ENCODE measurements around the gene UQCR10. TPM values are rescaled to one million over a fixed set of nuclear protein-coding genes. Genes with fewer than 3 reads are reported as not detected.

UQCR10 gene
- total RNA-seq, 1 experiment from 2014 or later: 147 TPM

- Histone ChIP-seq H3K9me3 (no peaks in the 10 kb centered on the region), H3K27me3 (replicated peaks; ENCODE audit: control insufficient read depth, insufficient read depth, low read length) (no peaks in the 10 kb centered on the region), H3K4me1 (no peaks in the 10 kb centered on the region), H3K36me3 (ENCODE audit: control insufficient read depth, insufficient read depth, low read length) (no peaks in the 10 kb centered on the region), H3K4me3 (ENCODE audit: low read depth, low read length) (no peak overlapping the region)
- intact Hi-C loops (cut with micrococcal nuclease; ENCODE audit: unreplicated experiment): loop anchor here (5.0 kb wide), 1 partner anchor 42 kb away; the partner anchor contains the start of genes UQCR10 and ZMAT5
- no peak overlapping the region for H3K4me3 Mint-ChIP-seq (ENCODE audit: unreplicated experiment)
- no peaks in the 10 kb centered on the region for H3K9me3 Mint-ChIP-seq (ENCODE audit: unreplicated experiment)
- peaks cover 4% of the 10 kb centered on the region for H3K27me3 Mint-ChIP-seq (ENCODE audit: insufficient read depth, unreplicated experiment)
- ChIA-PET POLR2A (no interaction called here), CTCF (no interaction called here)
- no peak for DNase-seq
- no peak overlapping the region for H3K27ac Mint-ChIP-seq (ENCODE audit: unreplicated experiment)
- no peaks in the 10 kb centered on the region for H3K36me3 Mint-ChIP-seq (ENCODE audit: insufficient read depth, unreplicated experiment)
- no TSS peak for BruUV-seq (replicated peaks)
- TF ChIP-seq CTCF (IDR thresholded peaks at IDR 0.05; ENCODE audit: insufficient read depth in 1 of 2, low read depth in 1 of 2, low read length in 1 of 2, severe bottlenecking in 1 of 2, unreplicated experiment in 1 of 2): no peak
- H3K4me1 Mint-ChIP-seq (ENCODE audit: low read depth, unreplicated experiment): no peaks in the 10 kb centered on the region
Measured at GRCh38 chr22:29724843-29725242, 42.3 kb upstream of the UQCR10 start.

- BruUV-seq (replicated peaks): no TSS peak
- no peak for TF ChIP-seq CTCF (IDR thresholded peaks at IDR 0.05; ENCODE audit: insufficient read depth in 1 of 2, low read depth in 1 of 2, low read length in 1 of 2, severe bottlenecking in 1 of 2, unreplicated experiment in 1 of 2)
Measured at GRCh38 chr22:29726106-29726505, 41.1 kb upstream of the UQCR10 start.

GRCh38 chr22:29726512-29727130 lies 40.5 kb upstream of the UQCR10 start:
- intact Hi-C loops (cut with micrococcal nuclease; ENCODE audit: unreplicated experiment): loop anchor here (5.0 kb wide), 1 partner anchor 41 kb away; the partner anchor contains the start of genes UQCR10 and ZMAT5
- ChIA-PET POLR2A (no interaction called here), CTCF (interaction anchor here (1.7 kb wide), 1 partner anchor 279 kb away, joined by 9 read pairs; no protein-coding TSS in a partner anchor)
- DNase-seq: no peak
- H3K9me3 Mint-ChIP-seq (ENCODE audit: unreplicated experiment): no peaks in the 10 kb centered on the region
- Histone ChIP-seq H3K36me3 (ENCODE audit: control insufficient read depth, insufficient read depth, low read length) (no peaks in the 10 kb centered on the region), H3K27me3 (replicated peaks; ENCODE audit: control insufficient read depth, insufficient read depth, low read length) (no peaks in the 10 kb centered on the region), H3K4me1 (no peaks in the 10 kb centered on the region), H3K4me3 (ENCODE audit: low read depth, low read length) (no peak overlapping the region), H3K9me3 (no peaks in the 10 kb centered on the region)
- no peaks in the 10 kb centered on the region for H3K36me3 Mint-ChIP-seq (ENCODE audit: insufficient read depth, unreplicated experiment)
- no peak for TF ChIP-seq CTCF (IDR thresholded peaks at IDR 0.05; ENCODE audit: insufficient read depth in 1 of 2, low read depth in 1 of 2, low read length in 1 of 2, severe bottlenecking in 1 of 2, unreplicated experiment in 1 of 2)
- H3K4me1 Mint-ChIP-seq (ENCODE audit: low read depth, unreplicated experiment): no peaks in the 10 kb centered on the region
- H3K4me3 Mint-ChIP-seq (ENCODE audit: unreplicated experiment): no peak overlapping the region
- BruUV-seq (replicated peaks): no TSS peak
- peaks cover 4% of the 10 kb centered on the region for H3K27me3 Mint-ChIP-seq (ENCODE audit: insufficient read depth, unreplicated experiment)
- H3K27ac Mint-ChIP-seq (ENCODE audit: unreplicated experiment): no peak overlapping the region

More at GRCh38 chr22:29726106-29726505, 41.1 kb upstream of the UQCR10 start:
- Mint-ChIP-seq H3K4me1 (ENCODE audit: low read depth, unreplicated experiment) (no peaks in the 10 kb centered on the region), H3K36me3 (ENCODE audit: insufficient read depth, unreplicated experiment) (no peaks in the 10 kb centered on the region), H3K27me3 (ENCODE audit: insufficient read depth, unreplicated experiment) (peaks cover 4% of the 10 kb centered on the region), H3K9me3 (ENCODE audit: unreplicated experiment) (no peaks in the 10 kb centered on the region), H3K27ac (ENCODE audit: unreplicated experiment) (no peak overlapping the region), H3K4me3 (ENCODE audit: unreplicated experiment) (no peak overlapping the region)
- ChIA-PET CTCF (interaction anchor here (1.7 kb wide), 1 partner anchor 280 kb away, joined by 9 read pairs; no protein-coding TSS in a partner anchor), POLR2A (no interaction called here)
- Histone ChIP-seq H3K27me3 (replicated peaks; ENCODE audit: control insufficient read depth, insufficient read depth, low read length) (no peaks in the 10 kb centered on the region), H3K4me3 (ENCODE audit: low read depth, low read length) (no peak overlapping the region), H3K9me3 (no peaks in the 10 kb centered on the region), H3K36me3 (ENCODE audit: control insufficient read depth, insufficient read depth, low read length) (no peaks in the 10 kb centered on the region), H3K4me1 (no peaks in the 10 kb centered on the region)
- DNase-seq: no peak
- intact Hi-C loops (cut with micrococcal nuclease; ENCODE audit: unreplicated experiment): loop anchor here (5.0 kb wide), 1 partner anchor 41 kb away; the partner anchor contains the start of genes UQCR10 and ZMAT5
